ENCODE results near the gene PTCD3.
A peak's percentile ranks its signal among the peaks of the same experiment; 100 is the strongest.

Gene PTCD3

GRCh38 chr2:86105969-86106945, at the start of gene PTCD3:
Gene PTCD3, plus strand, starts transcription at chr2:86106235. Its CDS starts 13 bp downstream, at chr2:86106248.
- peak; percentile 93 for DNase-seq

- no peak for DNase-seq
Observed at GRCh38 chr2:86056590-86057331, 49.3 kb upstream of the PTCD3 start.

- DNase-seq: no peak
Observed at GRCh38 chr2:86062043-86062442, 44.0 kb upstream of the PTCD3 start.

- no peak for DNase-seq
Observed at GRCh38 chr2:86064006-86064405, 42.0 kb upstream of the PTCD3 start.

- DNase-seq: no peak
Observed at GRCh38 chr2:86065512-86065911, 40.5 kb upstream of the PTCD3 start.

GRCh38 chr2:86066007-86066578, 39.9 kb upstream of the PTCD3 start:
- no peak for DNase-seq

- DNase-seq: no peak
Observed at GRCh38 chr2:86066915-86067314, 39.1 kb upstream of the PTCD3 start.

GRCh38 chr2:86068136-86068588, 37.9 kb upstream of the PTCD3 start:
- no peak for DNase-seq

- no peak for DNase-seq
Observed at GRCh38 chr2:86068648-86069047, 37.4 kb upstream of the PTCD3 start.

GRCh38 chr2:86069091-86069685, 36.8 kb upstream of the PTCD3 start:
- DNase-seq: no peak

GRCh38 chr2:86069783-86070339, 36.2 kb upstream of the PTCD3 start:
- no peak for DNase-seq

- DNase-seq: no peak
Observed at GRCh38 chr2:86070868-86071267, 35.2 kb upstream of the PTCD3 start.

GRCh38 chr2:86072271-86072858, 33.7 kb upstream of the PTCD3 start:
- DNase-seq: no peak

- no peak for DNase-seq
Observed at GRCh38 chr2:86073225-86073624, 32.8 kb upstream of the PTCD3 start.

GRCh38 chr2:86074256-86074655, 31.8 kb upstream of the PTCD3 start:
- DNase-seq: no peak

GRCh38 chr2:86074811-86075210, 31.2 kb upstream of the PTCD3 start:
- no peak for DNase-seq

GRCh38 chr2:86075886-86076285, 30.1 kb upstream of the PTCD3 start:
- no peak for DNase-seq

- DNase-seq: no peak
Observed at GRCh38 chr2:86078774-86079545, 27.1 kb upstream of the PTCD3 start.

- DNase-seq: peak; percentile 50
Observed at GRCh38 chr2:86079981-86080911, 25.8 kb upstream of the PTCD3 start.

GRCh38 chr2:86081724-86082123, 24.3 kb upstream of the PTCD3 start:
- no peak for DNase-seq

All from NCI-H1436 (cell line).